ENCODE results near the gene CLEC3B. TPM values are rescaled to one million over a fixed set of nuclear protein-coding genes. Genes with fewer than 3 reads are reported as not detected.

CLEC3B gene
- total RNA-seq, 1 donor from 2014 or later, result 80.8 TPM

DNA sequence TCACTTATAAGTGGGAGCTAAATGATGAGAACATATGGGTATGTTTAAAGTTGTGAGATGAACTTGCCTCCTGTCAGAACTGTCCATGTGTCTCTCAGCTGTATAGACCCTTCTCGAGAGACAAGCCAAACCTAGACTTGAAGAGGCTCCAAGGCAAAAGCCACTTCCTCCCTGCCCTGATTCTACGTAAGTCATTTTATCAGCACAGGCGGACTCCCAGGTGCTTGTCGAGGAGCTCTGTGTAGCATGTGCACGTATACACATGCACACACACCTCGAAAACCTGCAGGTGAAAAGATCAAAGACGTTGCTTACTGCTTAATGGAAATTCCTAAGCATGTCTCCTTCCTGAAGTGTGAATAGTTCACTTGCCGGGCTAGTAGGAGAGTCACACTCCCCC is 5.6 kb upstream of the CLEC3B start:
- intact Hi-C loops (cut with micrococcal nuclease), result no loop called here
- TF ChIP-seq CTCF (IDR thresholded peaks at IDR 0.05; ENCODE audit: borderline replicate concordance), result no peak
- peaks cover 4% of the 10 kb centered on the region for H3K36me3 ChIP-seq
- H3K27me3 ChIP-seq (ENCODE audit: low read depth), result no peaks in the 10 kb centered on the region
- no peak for DNase-seq
- H3K27ac ChIP-seq (replicated peaks), result peak overlapping the region; percentile 84
- no peak overlapping the region for H3K4me3 ChIP-seq
- H3K9me3 ChIP-seq (replicated peaks), result no peaks in the 10 kb centered on the region
- H3K4me1 ChIP-seq, result peaks cover 67% of the 10 kb centered on the region

DNA sequence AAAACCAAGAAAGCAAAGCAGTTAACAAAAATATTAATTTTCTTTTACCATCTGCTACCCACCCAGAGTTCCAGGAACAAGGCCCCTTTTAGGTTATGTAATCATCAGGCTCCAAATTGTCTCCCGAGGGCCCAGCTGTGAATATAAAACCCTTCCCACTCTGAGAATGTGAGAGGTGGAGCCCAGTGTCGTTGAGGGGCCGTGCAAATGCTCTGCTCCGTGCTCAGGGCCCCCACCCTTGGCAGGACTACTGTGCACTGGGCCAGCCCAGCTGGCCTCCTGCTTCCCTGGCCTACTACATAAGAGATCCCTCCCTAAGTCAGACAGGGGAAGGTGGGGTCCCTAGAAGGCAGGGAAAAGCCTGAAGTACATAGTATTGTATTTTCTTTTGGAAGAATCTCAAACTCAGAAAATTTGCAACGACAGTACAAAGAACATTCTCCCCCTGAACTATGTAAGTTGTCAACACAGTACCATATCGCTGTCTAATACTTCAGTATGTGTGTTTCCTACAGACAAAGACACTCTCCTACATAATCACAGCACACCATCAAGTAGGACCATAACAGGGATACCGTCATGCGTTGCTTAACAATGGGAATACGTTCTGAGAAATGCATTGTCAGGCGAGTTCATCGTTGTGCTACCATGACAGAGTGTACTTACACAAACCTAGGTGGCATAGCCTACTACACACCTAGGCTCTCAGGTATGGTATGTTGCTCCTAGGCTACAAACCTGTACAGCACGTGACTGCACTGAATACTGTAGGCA is 4.4 kb upstream of the CLEC3B start:
- H3K4me1 ChIP-seq, result peaks cover 79% of the 10 kb centered on the region
- H3K27me3 ChIP-seq (ENCODE audit: low read depth), result no peaks in the 10 kb centered on the region
- H3K4me3 ChIP-seq, result no peak overlapping the region
- H3K9me3 ChIP-seq (replicated peaks), result no peaks in the 10 kb centered on the region
- peak; percentile 80 for DNase-seq
- H3K36me3 ChIP-seq, result no peaks in the 10 kb centered on the region
- intact Hi-C loops (cut with micrococcal nuclease), result no loop called here
- TF ChIP-seq CTCF (IDR thresholded peaks at IDR 0.05; ENCODE audit: borderline replicate concordance), result no peak
- H3K27ac ChIP-seq (replicated peaks), result peak overlapping the region; percentile 84

- Histone ChIP-seq H3K27ac (replicated peaks) (peak overlapping the region; percentile 93), H3K4me1 (peaks cover 81% of the 10 kb centered on the region)
These were observed 2.4 kb upstream of the CLEC3B start for GRCh38 chr3:45023675-45024074.

DNA sequence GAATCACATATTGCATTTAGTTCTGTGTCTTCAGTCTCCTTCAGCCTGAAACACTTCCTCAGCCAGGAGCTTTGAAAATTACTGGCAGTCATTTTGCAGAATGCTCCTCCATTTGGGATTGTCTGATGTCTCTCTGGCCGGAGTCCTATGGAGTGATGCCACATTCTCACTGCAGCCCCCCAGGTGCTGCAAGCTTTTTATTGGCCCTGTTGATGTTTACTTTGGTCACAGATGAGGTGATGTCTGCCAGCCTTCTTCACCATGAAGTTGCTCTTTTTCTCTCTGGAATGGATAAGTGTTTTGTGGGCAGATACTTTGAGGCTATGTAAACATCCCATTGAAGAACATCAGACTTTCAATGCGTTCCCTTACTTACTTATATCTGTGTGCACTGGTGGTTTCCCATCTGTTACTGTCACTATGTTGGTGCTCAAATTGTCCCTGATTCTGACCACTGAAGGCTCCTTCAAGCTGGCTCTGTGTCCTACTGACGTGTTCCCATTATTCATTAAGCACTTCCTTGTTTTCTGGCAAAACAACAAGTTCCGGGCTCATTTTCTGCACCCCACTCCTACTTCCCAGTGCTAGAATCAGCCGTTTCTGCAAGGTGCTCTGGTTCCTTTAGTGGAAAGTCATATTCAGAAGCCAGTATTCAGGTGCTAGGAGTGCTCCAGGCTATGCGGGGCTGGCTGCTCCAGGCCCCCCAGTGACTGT is 1.4 kb upstream of the CLEC3B start:
- peaks cover 88% of the 10 kb centered on the region for H3K4me1 ChIP-seq
- H3K36me3 ChIP-seq, result no peaks in the 10 kb centered on the region
- H3K27me3 ChIP-seq (ENCODE audit: low read depth), result no peaks in the 10 kb centered on the region
- no peak for TF ChIP-seq CTCF (IDR thresholded peaks at IDR 0.05; ENCODE audit: borderline replicate concordance)
- H3K4me3 ChIP-seq, result no peak overlapping the region
- DNase-seq, result no peak
- peak overlapping the region; percentile 93 for H3K27ac ChIP-seq (replicated peaks)
- H3K9me3 ChIP-seq (replicated peaks), result no peaks in the 10 kb centered on the region
- intact Hi-C loops (cut with micrococcal nuclease), result no loop called here

More at GRCh38 chr3:45023675-45024074, 2.4 kb upstream of the CLEC3B start:
- Histone ChIP-seq H3K36me3 (no peaks in the 10 kb centered on the region), H3K9me3 (replicated peaks) (no peaks in the 10 kb centered on the region), H3K4me3 (no peak overlapping the region), H3K27me3 (ENCODE audit: low read depth) (no peaks in the 10 kb centered on the region)
- intact Hi-C loops (cut with micrococcal nuclease), result no loop called here
- no peak for TF ChIP-seq CTCF (IDR thresholded peaks at IDR 0.05; ENCODE audit: borderline replicate concordance)
- no peak for DNase-seq

DNA sequence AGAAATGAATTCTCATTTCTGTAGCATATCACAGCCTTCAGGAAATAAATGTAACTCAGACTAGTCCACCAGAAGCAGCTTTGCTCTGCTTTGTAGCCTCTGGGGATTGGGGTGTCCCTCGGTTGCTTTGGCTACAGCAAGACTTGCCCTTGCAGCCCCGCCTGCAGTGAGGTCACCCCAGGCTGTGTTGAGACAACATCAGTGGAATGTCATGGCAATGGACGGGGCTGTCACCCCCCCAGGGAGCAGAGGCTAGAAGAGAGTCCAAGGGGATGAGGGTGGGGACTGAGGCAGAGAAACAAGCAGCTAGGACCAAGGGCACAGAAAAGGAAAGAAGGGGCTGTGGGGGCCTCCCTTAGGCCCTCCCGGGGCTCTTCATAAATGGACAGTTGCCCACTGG is 854 bp downstream of the CLEC3B start:
- TF ChIP-seq CTCF (IDR thresholded peaks at IDR 0.05; ENCODE audit: borderline replicate concordance), result no peak
- Histone ChIP-seq H3K9me3 (replicated peaks) (no peaks in the 10 kb centered on the region), H3K4me3 (peak overlapping the region; percentile 69), H3K36me3 (peaks cover 11% of the 10 kb centered on the region), H3K27me3 (ENCODE audit: low read depth) (no peaks in the 10 kb centered on the region), H3K4me1 (peaks cover 83% of the 10 kb centered on the region), H3K27ac (replicated peaks) (peak overlapping the region; percentile 93)
- DNase-seq, result peak; percentile 88
- intact Hi-C loops (cut with micrococcal nuclease), result no loop called here
